SK-N-SH (cell line): Measurements from ENCODE around the gene PRKAR1A. TPM values are rescaled to one million over a fixed set of nuclear protein-coding genes. Genes with fewer than 3 reads are reported as not detected.

Source experiments
- CTCF ChIA-PET: fragments of 300-600, 350-600 bp; formaldehyde crosslinking; extraction: SDS; loops from one replicate; lab custom pipeline; 2021; lab: Yijun Ruan, JAX
- POLR2A ChIA-PET: fragments of 350-600 bp; sonication (Branson Sonifier 250); formaldehyde crosslinking; extraction: SDS; loops from one replicate; lab custom pipeline; 2020; ENCODE audit warnings: antibody characterized with exemption, inconsistent platforms; lab: Yijun Ruan, JAX
- DNase-seq: peaks from one replicate; pipeline ENCODE4 v3.0.0; 2012
- H2AFZ ChIP-seq: fragments of 200-600 bp; sonication (generic); 2 replicates; pipeline ENCODE4 v1.8.1; 2016; ENCODE audit warnings: antibody characterized with exemption, mild to moderate bottlenecking, low read depth
- H3F3A ChIP-seq: fragments of 200-600 bp; sonication (generic); replicated peaks from 2 replicates; pipeline ENCODE3; 2016; ENCODE audit warnings: antibody characterized with exemption, mild to moderate bottlenecking; ENCODE audit not compliant: insufficient read depth
- H3K27ac ChIP-seq, 2 experiments: fragments of 200-500 bp in 1 of 2; fragments of 200-600 bp in 1 of 2; sonication (Bioruptor generic) in 1 of 2; sonication (generic), shearing (Covaris generic) in 1 of 2; 2 replicates each; pipeline versions ENCODE4 v1.5.1 to v1.6.1; 2014 to 2016; ENCODE audit warnings: low read depth in 2 of 2, inconsistent platforms in 1 of 2, low read length in 1 of 2, mild to moderate bottlenecking in 1 of 2, mixed read lengths in 1 of 2
- H3K27me3 ChIP-seq: fragments of 200-600 bp; sonication (generic), shearing (Covaris generic); 2 replicates; pipeline ENCODE4 v1.6.1; 2016; ENCODE audit warnings: mixed run types; ENCODE audit not compliant: insufficient read depth
- H3K36me3 ChIP-seq, 2 experiments: fragments of 200-500 bp in 1 of 2; fragments of 200-600 bp in 1 of 2; sonication (Bioruptor generic) in 1 of 2; sonication (generic) in 1 of 2; replicated peaks in 1 of 2; 2 replicates each; pipeline versions ENCODE3 to v1.5.1; 2014 to 2016; ENCODE audit warnings: low read length in 1 of 2, mild to moderate bottlenecking in 1 of 2; ENCODE audit not compliant: insufficient read depth in 2 of 2, control insufficient read depth in 1 of 2
- H3K4me1 ChIP-seq, 2 experiments: fragments of 200-500 bp in 1 of 2; fragments of 200-600 bp in 1 of 2; sonication (Bioruptor generic) in 1 of 2; sonication (generic), shearing (Covaris generic) in 1 of 2; 2 replicates each; pipeline versions ENCODE4 v1.5.1 to v1.6.1; 2014 to 2016; ENCODE audit warnings: low read depth in 1 of 2, low read length in 1 of 2, mixed run types in 1 of 2; ENCODE audit not compliant: insufficient read depth in 2 of 2, control insufficient read depth in 1 of 2
- H3K4me2 ChIP-seq: fragments of 200-600 bp; sonication (generic), shearing (Covaris generic); 2 replicates; pipeline ENCODE4 v1.6.1; 2017; ENCODE audit warnings: mixed run types
- H3K4me3 ChIP-seq, 2 experiments: fragments of 200-500 bp in 1 of 2; fragments of 200-600 bp in 1 of 2; sonication (Bioruptor generic) in 1 of 2; sonication (generic), shearing (Covaris generic) in 1 of 2; 2 replicates each; pipeline versions ENCODE4 v1.5.1 to v1.8.1; 2014 to 2016; ENCODE audit warnings: low read depth in 2 of 2, inconsistent platforms in 1 of 2, low read length in 1 of 2, mild to moderate bottlenecking in 1 of 2, mixed read lengths in 1 of 2, moderate library complexity in 1 of 2
- H3K79me2 ChIP-seq: fragments of 200-600 bp; sonication (generic); 2 replicates; pipeline ENCODE4 v1.8.1; 2017; ENCODE audit warnings: mild to moderate bottlenecking; ENCODE audit not compliant: insufficient read depth
- H3K9ac ChIP-seq: fragments of 200-600 bp; sonication (generic); 2 replicates; pipeline ENCODE4 v1.6.1; 2017; ENCODE audit warnings: mixed run types
- H3K9me2 ChIP-seq: fragments of 200-600 bp; sonication (generic); 2 replicates; pipeline ENCODE4 v1.6.1; 2017; ENCODE audit warnings: mixed run types
- H3K9me3 ChIP-seq: fragments of 200-600 bp; sonication (generic); 2 replicates; pipeline ENCODE4 v1.6.1; 2017; ENCODE audit warnings: mixed run types, mild to moderate bottlenecking, moderate library complexity
- H4K20me1 ChIP-seq: fragments of 200-600 bp; sonication (generic); 2 replicates; pipeline ENCODE4 v1.6.1; 2017; ENCODE audit warnings: mild to moderate bottlenecking, mixed run types; ENCODE audit not compliant: insufficient read depth
- ELF1 ChIP-seq: IDR thresholded peaks from 2 replicates; pipeline ENCODE4 v1.4.0; 2012
- EZH2phosphoT487 ChIP-seq: fragments of 200-600 bp; sonication (generic); IDR thresholded peaks from 2 replicates; pipeline ENCODE4 v1.6.1; 2017; ENCODE audit warnings: low read depth, mixed run types, mild to moderate bottlenecking, antibody characterized with exemption, moderate library complexity, borderline replicate concordance
- FOSL2 ChIP-seq: IDR thresholded peaks from 2 replicates; pipeline ENCODE4 v1.4.0; 2012; ENCODE audit warnings: low read depth, mild to moderate bottlenecking, moderate library complexity, borderline replicate concordance
- JUND ChIP-seq: IDR thresholded peaks from 2 replicates; pipeline ENCODE4 v1.4.0; 2012
- NRF1 ChIP-seq: IDR thresholded peaks from 2 replicates; pipeline ENCODE4 v1.6.1; 2012; ENCODE audit warnings: low read depth, mild to moderate bottlenecking, low read length
- POLR2AphosphoS5 ChIP-seq: IDR thresholded peaks from 2 replicates; pipeline ENCODE4 v1.6.1; 2012; ENCODE audit warnings: low read depth, low read length
- RAD21 ChIP-seq: IDR thresholded peaks from 2 replicates; pipeline ENCODE4 v1.6.1; 2012; ENCODE audit warnings: mild to moderate bottlenecking, low read length
- RCOR1 ChIP-seq: fragments of 150-350 bp; IDR thresholded peaks from 2 replicates; pipeline ENCODE4 v1.6.1; 2017; ENCODE audit warnings: antibody characterized with exemption, low read length
- RXRA ChIP-seq: IDR thresholded peaks from 2 replicates; pipeline ENCODE4 v1.4.0; 2012; ENCODE audit warnings: low read depth, mild to moderate bottlenecking, borderline replicate concordance
- SMC3 ChIP-seq: IDR thresholded peaks from 2 replicates; pipeline ENCODE4 v1.6.1; 2012; ENCODE audit warnings: low read depth, low read length, improper control_type of control experiment
- TAF1 ChIP-seq: IDR thresholded peaks from 2 replicates; pipeline ENCODE4 v1.6.1; 2012; ENCODE audit warnings: low read depth, mild to moderate bottlenecking, low read length, moderate library complexity, borderline replicate concordance
- YY1 ChIP-seq: IDR thresholded peaks from 2 replicates; pipeline ENCODE4 v1.4.0; 2012; ENCODE audit warnings: low read depth, mild to moderate bottlenecking
- WGBS: methylation state at CpG from one replicate; pipeline ENCODE4 v1.1.6; 2017; ENCODE audit warnings: low lambda C conversion rate; 5-methylcytosine and 5-hydroxymethylcytosine counted together
- polyA plus RNA-seq, 3 experiments: library from polyadenylated mRNA; depleted of rRNA; stranded (reverse); fragments of >200 nt; gene quantifications; 2 replicates each; pipeline ENCODE4 v1.2.3, GENCODE V29; 2012
- TF ChIP-seq, protein P1 (sequence below): IDR thresholded peaks from 2 replicates; pipeline ENCODE4 v1.4.0; 2012; ENCODE audit warnings: low read depth, borderline replicate concordance
- TF ChIP-seq, protein P2 (sequence below): IDR thresholded peaks from 2 replicates; pipeline ENCODE4 v1.6.1; 2012; ENCODE audit warnings: mild to moderate bottlenecking, low read depth, low read length, moderate library complexity
- TF ChIP-seq, protein P3 (sequence below): fragments of 150-350 bp; IDR thresholded peaks from 2 replicates; pipeline ENCODE4 v1.6.1; 2016; ENCODE audit warnings: mild to moderate bottlenecking, low read depth, low read length
- TF ChIP-seq, protein P4 (sequence below): fragments of 200-600 bp; sonication (generic); IDR thresholded peaks from 2 replicates; pipeline ENCODE4 v1.6.1; 2017; ENCODE audit warnings: antibody characterized with exemption, mild to moderate bottlenecking, moderate library complexity
- TF ChIP-seq, protein P5 (sequence below): IDR thresholded peaks from 2 replicates; pipeline ENCODE4; 2012
- TF ChIP-seq, protein P6 (sequence below): IDR thresholded peaks from 2 replicates; pipeline ENCODE4 v1.4.0; 2012; ENCODE audit warnings: low read depth, borderline replicate concordance

The PRKAR1A gene
- polyA plus RNA-seq, 1 of the 3 experiments (the other 2 are of a cell fraction) = 195 TPM

DNA sequence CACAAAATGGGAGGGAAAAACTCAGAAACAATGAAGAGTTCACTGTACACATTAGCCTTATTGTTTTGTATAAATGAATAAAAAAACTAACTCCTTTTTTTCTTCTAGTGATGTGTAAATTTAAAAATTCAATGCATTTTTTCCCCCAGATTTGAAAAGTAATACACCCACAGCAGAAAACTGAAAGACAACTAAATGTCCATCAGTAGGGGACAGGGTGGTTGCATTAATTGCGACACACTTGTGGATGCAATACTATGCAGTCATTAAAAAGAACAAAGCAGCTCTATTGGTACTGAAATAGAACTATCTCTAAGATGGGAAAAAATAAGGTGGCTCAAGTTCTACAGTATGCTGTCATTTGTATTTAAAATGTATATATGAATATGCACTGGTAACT, 41.3 kb upstream of the PRKAR1A start:
- no peaks in the 10 kb centered on the region; the same call in 1 of the 2 replicates for H3K27me3 ChIP-seq
- no peak overlapping the region for H3K27ac ChIP-seq
- H3K9me2 ChIP-seq = no peaks in the 10 kb centered on the region
- no peak overlapping the region for H3K4me2 ChIP-seq
- H3K4me3 ChIP-seq = no peak overlapping the region
- POLR2A ChIA-PET = no interaction called here
- no peaks in the 10 kb centered on the region for H4K20me1 ChIP-seq
- CTCF ChIA-PET = interaction anchor here (1.1 to 3.6 kb wide), 3 partner anchors 9 to 41 kb away, joined by 3 to 28 read pairs (median 6); partner anchors contain the start of gene PRKAR1A
- no peak overlapping the region for H3K9ac ChIP-seq
- no peaks in the 10 kb centered on the region; the same call in 1 of the 2 replicates for H3K9me3 ChIP-seq
- 74% methylated on average over 1 of the region's 1 CpG for WGBS
- TF ChIP-seq RXRA = no peak
- no peak for TF ChIP-seq SMC3
- no peak for TF ChIP-seq ELF1
- TF ChIP-seq, protein P1, sequence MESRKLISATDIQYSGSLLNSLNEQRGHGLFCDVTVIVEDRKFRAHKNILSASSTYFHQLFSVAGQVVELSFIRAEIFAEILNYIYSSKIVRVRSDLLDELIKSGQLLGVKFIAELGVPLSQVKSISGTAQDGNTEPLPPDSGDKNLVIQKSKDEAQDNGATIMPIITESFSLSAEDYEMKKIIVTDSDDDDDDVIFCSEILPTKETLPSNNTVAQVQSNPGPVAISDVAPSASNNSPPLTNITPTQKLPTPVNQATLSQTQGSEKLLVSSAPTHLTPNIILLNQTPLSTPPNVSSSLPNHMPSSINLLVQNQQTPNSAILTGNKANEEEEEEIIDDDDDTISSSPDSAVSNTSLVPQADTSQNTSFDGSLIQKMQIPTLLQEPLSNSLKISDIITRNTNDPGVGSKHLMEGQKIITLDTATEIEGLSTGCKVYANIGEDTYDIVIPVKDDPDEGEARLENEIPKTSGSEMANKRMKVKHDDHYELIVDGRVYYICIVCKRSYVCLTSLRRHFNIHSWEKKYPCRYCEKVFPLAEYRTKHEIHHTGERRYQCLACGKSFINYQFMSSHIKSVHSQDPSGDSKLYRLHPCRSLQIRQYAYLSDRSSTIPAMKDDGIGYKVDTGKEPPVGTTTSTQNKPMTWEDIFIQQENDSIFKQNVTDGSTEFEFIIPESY = no peak
- TF ChIP-seq, protein P2, sequence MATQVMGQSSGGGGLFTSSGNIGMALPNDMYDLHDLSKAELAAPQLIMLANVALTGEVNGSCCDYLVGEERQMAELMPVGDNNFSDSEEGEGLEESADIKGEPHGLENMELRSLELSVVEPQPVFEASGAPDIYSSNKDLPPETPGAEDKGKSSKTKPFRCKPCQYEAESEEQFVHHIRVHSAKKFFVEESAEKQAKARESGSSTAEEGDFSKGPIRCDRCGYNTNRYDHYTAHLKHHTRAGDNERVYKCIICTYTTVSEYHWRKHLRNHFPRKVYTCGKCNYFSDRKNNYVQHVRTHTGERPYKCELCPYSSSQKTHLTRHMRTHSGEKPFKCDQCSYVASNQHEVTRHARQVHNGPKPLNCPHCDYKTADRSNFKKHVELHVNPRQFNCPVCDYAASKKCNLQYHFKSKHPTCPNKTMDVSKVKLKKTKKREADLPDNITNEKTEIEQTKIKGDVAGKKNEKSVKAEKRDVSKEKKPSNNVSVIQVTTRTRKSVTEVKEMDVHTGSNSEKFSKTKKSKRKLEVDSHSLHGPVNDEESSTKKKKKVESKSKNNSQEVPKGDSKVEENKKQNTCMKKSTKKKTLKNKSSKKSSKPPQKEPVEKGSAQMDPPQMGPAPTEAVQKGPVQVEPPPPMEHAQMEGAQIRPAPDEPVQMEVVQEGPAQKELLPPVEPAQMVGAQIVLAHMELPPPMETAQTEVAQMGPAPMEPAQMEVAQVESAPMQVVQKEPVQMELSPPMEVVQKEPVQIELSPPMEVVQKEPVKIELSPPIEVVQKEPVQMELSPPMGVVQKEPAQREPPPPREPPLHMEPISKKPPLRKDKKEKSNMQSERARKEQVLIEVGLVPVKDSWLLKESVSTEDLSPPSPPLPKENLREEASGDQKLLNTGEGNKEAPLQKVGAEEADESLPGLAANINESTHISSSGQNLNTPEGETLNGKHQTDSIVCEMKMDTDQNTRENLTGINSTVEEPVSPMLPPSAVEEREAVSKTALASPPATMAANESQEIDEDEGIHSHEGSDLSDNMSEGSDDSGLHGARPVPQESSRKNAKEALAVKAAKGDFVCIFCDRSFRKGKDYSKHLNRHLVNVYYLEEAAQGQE = no peak
- TF ChIP-seq NRF1 = no peak
- no peak for TF ChIP-seq RAD21
- TF ChIP-seq EZH2phosphoT487 = no peak
- no peak overlapping the region for H2AFZ ChIP-seq
- no peaks in the 10 kb centered on the region for H3K79me2 ChIP-seq
- H3K4me1 ChIP-seq = no peaks in the 10 kb centered on the region
- H3K36me3 ChIP-seq = no peaks in the 10 kb centered on the region
- H3F3A ChIP-seq = no peaks in the 10 kb centered on the region
- no peak for DNase-seq

DNA sequence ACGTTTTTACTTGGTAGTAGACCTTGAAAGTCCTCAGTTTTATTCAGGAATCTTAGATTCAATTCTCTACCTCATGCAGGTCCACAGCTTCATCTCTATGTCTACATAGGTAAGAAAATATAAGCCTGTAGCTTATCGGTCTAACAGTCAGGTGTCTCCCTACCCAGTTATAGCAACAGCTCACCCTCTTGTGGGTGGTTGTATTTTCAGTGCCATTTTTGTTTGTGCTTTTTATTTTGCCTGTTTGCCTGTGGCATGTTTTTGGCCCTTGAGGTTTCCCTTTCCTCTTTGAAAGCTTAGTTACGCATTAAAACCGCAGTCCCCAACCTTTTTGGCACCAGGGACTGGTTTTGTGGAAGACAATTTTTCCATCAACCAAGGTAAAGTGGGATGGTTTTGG, 31.3 kb upstream of the PRKAR1A start:
- H3F3A ChIP-seq = no peaks in the 10 kb centered on the region
- TF ChIP-seq TAF1 (no peak), FOSL2 (no peak), POLR2AphosphoS5 (no peak), JUND (no peak), RCOR1 (no peak), YY1 (no peak)
- TF ChIP-seq, protein P3, sequence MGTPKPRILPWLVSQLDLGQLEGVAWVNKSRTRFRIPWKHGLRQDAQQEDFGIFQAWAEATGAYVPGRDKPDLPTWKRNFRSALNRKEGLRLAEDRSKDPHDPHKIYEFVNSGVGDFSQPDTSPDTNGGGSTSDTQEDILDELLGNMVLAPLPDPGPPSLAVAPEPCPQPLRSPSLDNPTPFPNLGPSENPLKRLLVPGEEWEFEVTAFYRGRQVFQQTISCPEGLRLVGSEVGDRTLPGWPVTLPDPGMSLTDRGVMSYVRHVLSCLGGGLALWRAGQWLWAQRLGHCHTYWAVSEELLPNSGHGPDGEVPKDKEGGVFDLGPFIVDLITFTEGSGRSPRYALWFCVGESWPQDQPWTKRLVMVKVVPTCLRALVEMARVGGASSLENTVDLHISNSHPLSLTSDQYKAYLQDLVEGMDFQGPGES = no peak
- TF ChIP-seq, protein P4, sequence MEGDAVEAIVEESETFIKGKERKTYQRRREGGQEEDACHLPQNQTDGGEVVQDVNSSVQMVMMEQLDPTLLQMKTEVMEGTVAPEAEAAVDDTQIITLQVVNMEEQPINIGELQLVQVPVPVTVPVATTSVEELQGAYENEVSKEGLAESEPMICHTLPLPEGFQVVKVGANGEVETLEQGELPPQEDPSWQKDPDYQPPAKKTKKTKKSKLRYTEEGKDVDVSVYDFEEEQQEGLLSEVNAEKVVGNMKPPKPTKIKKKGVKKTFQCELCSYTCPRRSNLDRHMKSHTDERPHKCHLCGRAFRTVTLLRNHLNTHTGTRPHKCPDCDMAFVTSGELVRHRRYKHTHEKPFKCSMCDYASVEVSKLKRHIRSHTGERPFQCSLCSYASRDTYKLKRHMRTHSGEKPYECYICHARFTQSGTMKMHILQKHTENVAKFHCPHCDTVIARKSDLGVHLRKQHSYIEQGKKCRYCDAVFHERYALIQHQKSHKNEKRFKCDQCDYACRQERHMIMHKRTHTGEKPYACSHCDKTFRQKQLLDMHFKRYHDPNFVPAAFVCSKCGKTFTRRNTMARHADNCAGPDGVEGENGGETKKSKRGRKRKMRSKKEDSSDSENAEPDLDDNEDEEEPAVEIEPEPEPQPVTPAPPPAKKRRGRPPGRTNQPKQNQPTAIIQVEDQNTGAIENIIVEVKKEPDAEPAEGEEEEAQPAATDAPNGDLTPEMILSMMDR = no peak
- TF ChIP-seq, protein P5, sequence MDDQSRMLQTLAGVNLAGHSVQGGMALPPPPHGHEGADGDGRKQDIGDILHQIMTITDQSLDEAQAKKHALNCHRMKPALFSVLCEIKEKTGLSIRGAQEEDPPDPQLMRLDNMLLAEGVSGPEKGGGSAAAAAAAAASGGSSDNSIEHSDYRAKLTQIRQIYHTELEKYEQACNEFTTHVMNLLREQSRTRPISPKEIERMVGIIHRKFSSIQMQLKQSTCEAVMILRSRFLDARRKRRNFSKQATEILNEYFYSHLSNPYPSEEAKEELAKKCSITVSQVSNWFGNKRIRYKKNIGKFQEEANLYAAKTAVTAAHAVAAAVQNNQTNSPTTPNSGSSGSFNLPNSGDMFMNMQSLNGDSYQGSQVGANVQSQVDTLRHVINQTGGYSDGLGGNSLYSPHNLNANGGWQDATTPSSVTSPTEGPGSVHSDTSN = no peak
- TF ChIP-seq, protein P6, sequence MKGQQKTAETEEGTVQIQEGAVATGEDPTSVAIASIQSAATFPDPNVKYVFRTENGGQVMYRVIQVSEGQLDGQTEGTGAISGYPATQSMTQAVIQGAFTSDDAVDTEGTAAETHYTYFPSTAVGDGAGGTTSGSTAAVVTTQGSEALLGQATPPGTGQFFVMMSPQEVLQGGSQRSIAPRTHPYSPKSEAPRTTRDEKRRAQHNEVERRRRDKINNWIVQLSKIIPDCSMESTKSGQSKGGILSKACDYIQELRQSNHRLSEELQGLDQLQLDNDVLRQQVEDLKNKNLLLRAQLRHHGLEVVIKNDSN = no peak

More for the DNA sequence above, 31.3 kb upstream of the PRKAR1A start:
- CTCF ChIA-PET = interaction anchor here (0.8 to 3.8 kb wide), 5 partner anchors 10 to 82 kb away, joined by 3 to 24 read pairs (median 4); no protein-coding TSS in a partner anchor
- no peaks in the 10 kb centered on the region for H3K9me2 ChIP-seq
- 44% methylated on average over 4 of the region's 4 CpGs for WGBS
- no peaks in the 10 kb centered on the region for H3K4me1 ChIP-seq
- H3K9ac ChIP-seq = no peak overlapping the region
- H3K36me3 ChIP-seq = no peaks in the 10 kb centered on the region
- H2AFZ ChIP-seq = no peak overlapping the region
- peaks cover 40% of the 10 kb centered on the region for H3K27me3 ChIP-seq
- POLR2A ChIA-PET = no interaction called here
- no peaks in the 10 kb centered on the region for H3K9me3 ChIP-seq
- no peak overlapping the region for H3K4me3 ChIP-seq
- no peak for DNase-seq
- H4K20me1 ChIP-seq = no peaks in the 10 kb centered on the region
- H3K4me2 ChIP-seq = no peak overlapping the region
- no peaks in the 10 kb centered on the region for H3K79me2 ChIP-seq
- no peak overlapping the region for H3K27ac ChIP-seq
